GM18502 (cell line): ENCODE data around the gene COL9A1.

ENCODE experiments used
- ATAC-seq: cut with Tn5 transposase; IDR thresholded peaks from one replicate; pipeline ENCODE4 v1.9.1; 2021; ENCODE audit warnings: mild to moderate bottlenecking; ENCODE audit not compliant: unreplicated experiment, poor library complexity

COL9A1 gene

DNA sequence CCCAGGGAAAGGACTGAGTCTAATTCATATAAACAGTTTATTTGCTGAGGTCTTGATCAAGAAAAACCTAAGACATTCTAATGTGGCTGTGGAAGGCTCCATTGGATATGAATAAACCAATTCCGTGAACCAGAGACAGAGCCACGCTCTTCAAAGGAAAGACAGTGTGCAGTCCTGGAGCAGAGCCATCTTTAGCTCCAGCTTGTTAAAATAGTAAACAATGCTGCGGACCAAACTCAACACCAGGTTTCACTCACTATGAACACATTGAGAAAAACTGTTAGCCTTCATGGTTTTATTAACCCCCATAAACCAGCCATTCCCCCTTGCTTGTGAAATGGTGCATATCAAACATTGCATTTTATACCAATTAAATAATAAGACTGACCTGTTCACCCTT is 61.9 kb downstream of the COL9A1 start:
- no peak for ATAC-seq

GRCh38 chr6:70236343-70236742 is 66.5 kb downstream of the COL9A1 start:
- ATAC-seq, result no peak

GRCh38 chr6:70234561-70235236 is 68.2 kb downstream of the COL9A1 start:
- no peak for ATAC-seq

GRCh38 chr6:70231311-70231710 is 71.6 kb downstream of the COL9A1 start:
- ATAC-seq, result no peak

DNA sequence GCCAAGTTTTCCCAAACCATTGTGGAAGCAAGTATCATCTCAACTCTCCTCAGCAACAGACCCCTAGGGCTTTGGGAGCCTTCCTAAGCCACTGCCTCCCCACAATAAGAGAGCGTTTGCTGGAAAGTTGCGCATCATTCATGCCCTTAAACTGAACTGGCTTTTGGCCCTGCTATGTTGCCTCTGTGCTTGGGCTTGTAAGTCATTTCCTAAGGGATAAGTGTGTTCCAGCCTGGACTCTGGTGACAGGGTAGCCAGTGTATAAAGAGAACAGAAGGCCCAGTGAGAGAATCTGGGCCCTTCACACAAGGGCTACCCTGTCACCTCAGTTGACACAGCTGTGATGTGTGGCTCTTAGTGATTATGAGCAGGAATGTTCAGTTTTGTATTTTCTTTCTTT is 77.8 kb downstream of the COL9A1 start:
- no peak for ATAC-seq

- ATAC-seq, result no peak
Observed at GRCh38 chr6:70222439-70222749, 80.5 kb downstream of the COL9A1 start.

- no peak for ATAC-seq
Observed at GRCh38 chr6:70221715-70222438, 81.0 kb downstream of the COL9A1 start.

- no peak for ATAC-seq
Observed at GRCh38 chr6:70221025-70221714, 81.7 kb downstream of the COL9A1 start.

- ATAC-seq, result no peak
Observed at GRCh38 chr6:70219943-70220613, 82.8 kb downstream of the COL9A1 start.

- ATAC-seq, result no peak
Observed at GRCh38 chr6:70216767-70217166, 86.1 kb downstream of the COL9A1 start.

DNA sequence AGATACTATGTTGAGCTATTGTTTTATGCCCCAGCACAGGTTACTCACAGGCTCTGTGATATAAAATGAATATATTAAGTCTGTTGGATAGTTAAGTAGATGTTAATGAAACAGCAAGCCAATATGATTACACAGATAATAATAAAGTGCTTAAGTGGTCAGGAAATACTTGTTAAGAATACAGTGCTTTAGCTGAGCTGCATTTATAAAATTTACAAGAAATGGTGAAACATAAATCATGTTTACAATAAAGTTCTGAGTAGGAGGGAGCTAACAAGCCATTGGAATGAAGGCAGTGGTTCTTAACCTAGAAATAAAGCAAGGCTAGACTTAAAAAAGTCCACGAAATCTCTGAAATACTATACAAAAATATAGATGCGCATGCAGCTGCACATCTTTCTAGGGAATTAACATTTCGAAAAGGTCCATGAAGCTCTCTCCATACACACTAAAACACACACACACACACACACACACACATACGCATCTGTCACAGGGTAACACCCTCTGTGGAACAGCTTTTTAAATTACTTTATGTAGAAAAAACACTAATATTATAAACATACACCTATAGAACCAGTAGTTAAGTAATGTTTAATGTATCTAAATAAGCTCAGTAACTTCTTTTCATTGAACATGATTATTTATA is 87.3 kb downstream of the COL9A1 start:
- ATAC-seq, result no peak

GRCh38 chr6:70210462-70210861 is 92.4 kb downstream of the COL9A1 start:
- no peak for ATAC-seq

DNA sequence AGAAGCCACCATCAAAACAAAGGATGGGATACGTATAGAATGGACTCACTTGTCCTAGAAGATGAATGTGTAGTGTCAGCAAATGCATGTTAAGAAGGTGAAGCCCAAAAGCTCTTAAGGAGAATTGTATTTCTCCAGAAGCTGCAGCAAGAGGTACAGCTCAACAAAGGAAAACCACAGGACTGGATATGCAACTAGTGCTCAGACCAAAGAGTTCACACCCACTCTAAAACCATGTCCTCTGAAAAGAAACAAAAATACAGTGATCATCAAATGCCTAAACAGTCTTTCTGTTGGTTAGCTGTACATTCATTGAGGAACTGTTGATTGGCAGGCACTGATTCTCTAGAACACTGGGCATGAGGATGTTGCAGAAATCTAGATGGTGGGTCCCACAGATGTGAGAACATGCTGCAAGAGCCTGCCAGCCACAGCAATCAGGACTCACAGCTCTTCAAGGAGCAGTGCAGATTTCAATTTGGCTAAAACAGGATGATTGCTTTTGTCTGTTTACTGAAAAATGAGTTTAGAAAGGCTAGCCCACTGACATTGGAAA is 94.6 kb downstream of the COL9A1 start:
- no peak for ATAC-seq

DNA sequence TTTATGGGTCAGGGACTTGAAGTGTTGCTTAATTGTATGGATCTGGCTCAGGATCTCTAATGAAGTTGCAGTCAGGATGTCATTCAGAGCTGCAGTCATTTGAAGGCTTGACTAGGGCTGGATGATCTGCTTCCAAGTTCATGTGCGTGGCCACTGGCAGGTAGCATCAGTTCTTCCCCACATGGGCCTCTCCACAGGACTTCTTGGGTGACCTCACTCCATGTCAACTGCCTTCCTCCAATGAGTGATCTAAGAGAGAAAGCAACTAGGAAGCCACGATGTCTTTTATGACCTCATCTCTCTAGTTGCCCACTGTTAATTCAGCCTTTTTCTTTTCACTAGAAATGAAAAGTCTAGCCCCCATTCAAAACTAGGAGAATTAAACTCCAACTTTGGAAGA is 104.1 kb downstream of the COL9A1 start:
- ATAC-seq, result no peak

DNA sequence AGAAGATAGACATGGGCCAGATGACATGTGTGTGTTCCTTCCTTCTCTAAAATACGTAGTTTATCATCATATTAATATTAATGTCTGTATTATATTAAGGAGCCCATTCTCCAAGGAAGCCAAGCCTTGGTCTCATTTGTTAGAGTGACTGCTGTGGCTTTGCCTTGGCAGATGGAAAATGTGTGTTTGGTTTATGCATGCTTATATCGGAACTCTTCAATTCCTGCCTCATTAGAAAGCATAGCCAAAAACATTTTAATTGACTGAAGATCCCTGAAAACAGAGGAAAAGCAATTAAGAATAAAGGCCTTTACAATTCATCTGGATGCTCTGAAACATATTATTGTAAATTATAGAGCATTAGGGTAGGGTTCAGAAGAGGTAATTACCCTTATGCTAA is 106.4 kb downstream of the COL9A1 start:
- ATAC-seq, result no peak

GRCh38 chr6:70194421-70194820 is 108.5 kb downstream of the COL9A1 start:
- no peak for ATAC-seq

DNA sequence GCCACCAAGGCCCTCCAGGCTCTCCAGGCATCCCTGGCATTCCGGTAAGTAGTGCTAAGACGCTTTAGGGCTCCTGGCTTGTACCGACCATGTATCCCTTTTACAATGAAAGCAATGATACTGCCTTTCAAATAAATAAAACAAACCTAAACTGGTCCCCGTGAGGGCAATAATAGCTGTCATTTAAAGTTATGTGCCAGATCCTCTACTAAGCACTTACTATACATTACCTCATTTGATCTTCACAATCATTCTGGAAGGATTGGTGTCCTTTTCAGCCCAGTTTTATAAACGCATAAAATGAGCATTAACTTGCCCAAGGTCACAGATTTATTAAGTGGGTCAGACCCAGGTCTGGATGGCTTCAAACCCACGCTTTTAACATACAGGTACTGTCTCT is 114.7 kb downstream of the COL9A1 start:
- ATAC-seq, result no peak

- no peak for ATAC-seq
Observed at GRCh38 chr6:70186461-70186860, 116.4 kb downstream of the COL9A1 start.

GRCh38 chr6:70184723-70185122 is 118.2 kb downstream of the COL9A1 start:
- ATAC-seq, result no peak

DNA sequence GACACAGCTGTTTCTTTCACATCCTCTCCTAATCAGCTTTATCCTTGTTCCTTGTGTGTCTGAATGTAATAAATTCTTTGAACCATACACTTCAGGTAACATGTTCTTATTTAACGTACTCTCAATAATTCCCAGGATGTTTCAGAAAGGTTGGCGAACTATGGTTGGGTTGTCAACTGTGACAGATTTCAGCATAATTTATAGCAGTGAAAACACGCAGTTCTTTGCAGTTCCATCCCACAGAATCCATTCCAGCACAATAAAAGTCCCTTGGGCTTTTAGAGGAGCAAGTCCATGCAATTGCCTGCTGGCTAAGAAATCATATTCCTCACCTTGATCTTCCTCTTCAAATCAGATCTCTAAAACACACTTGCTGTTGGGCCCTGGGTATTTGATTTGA is 119.3 kb downstream of the COL9A1 start:
- ATAC-seq, result no peak
